K562 (cell line): ENCODE data around the gene CAPN10. TPM values are rescaled to one million over a fixed set of nuclear protein-coding genes. Genes with fewer than 3 reads are reported as not detected.
A peak's percentile ranks its signal among the peaks of the same experiment; 100 is the strongest.

Experiments
- ADNP ChIP-seq: fragments of 200-800 bp; sonication (Bioruptor generic); IDR thresholded peaks from 2 replicates; pipeline ENCODE4 v1.6.1; 2016; ENCODE audit warnings: missing genetic modification characterization, missing compliant biosample characterization
- CTBP1 ChIP-seq: fragments of 450-650 bp; IDR thresholded peaks from 2 replicates; pipeline ENCODE4 v1.6.1; 2016; ENCODE audit warnings: borderline replicate concordance
- FOSL1 ChIP-seq: fragments of 200-800 bp; sonication (Bioruptor generic); conservative IDR thresholded peaks from 2 replicates; pipeline ENCODE4 v1.6.1; 2016; ENCODE audit warnings: missing genetic modification characterization, missing compliant biosample characterization
- FOXJ2 ChIP-seq: fragments of 200-800 bp; sonication (Bioruptor generic); IDR thresholded peaks from 2 replicates; pipeline ENCODE4 v1.6.1; 2016; ENCODE audit warnings: missing genetic modification characterization, missing compliant biosample characterization
- HMG20A ChIP-seq: fragments of 450-650 bp; formaldehyde crosslinking; conservative IDR thresholded peaks from 2 replicates; pipeline ENCODE4 v1.4.0; 2020; ENCODE audit warnings: mild to moderate bottlenecking, mixed read lengths
- HNRNPLL ChIP-seq: fragments of 200-400 bp; formaldehyde crosslinking; IDR thresholded peaks from 2 replicates; pipeline ENCODE4 v1.6.1; 2017; ENCODE audit warnings: low read length, low read depth, mild to moderate bottlenecking; ENCODE audit not compliant: poor library complexity, severe bottlenecking
- JUNB ChIP-seq: fragments of 450-650 bp; formaldehyde crosslinking; conservative IDR thresholded peaks from 2 replicates; pipeline ENCODE4 v1.4.0; 2020; ENCODE audit warnings: mild to moderate bottlenecking
- NCOA4 ChIP-seq: fragments of 450-650 bp; IDR thresholded peaks from 2 replicates; pipeline ENCODE4 v1.6.1; 2018; ENCODE audit warnings: mild to moderate bottlenecking; ENCODE audit not compliant: partially characterized antibody
- NEUROD1 ChIP-seq: fragments of 150-350 bp; IDR thresholded peaks from 2 replicates; pipeline ENCODE4 v1.6.1; 2014; ENCODE audit warnings: borderline replicate concordance, low read length, low read depth; ENCODE audit not compliant: partially characterized antibody
- NR4A1 ChIP-seq, 2 experiments: fragments of 250-450 bp in 1 of 2; fragments of 450-650 bp in 1 of 2; sonication (Bioruptor Pico) in 1 of 2; IDR thresholded peaks; 2 replicates each; pipeline versions ENCODE4 v1.4.0 to v1.6.1; 2016 to 2020; ENCODE audit warnings: mild to moderate bottlenecking in 2 of 2, missing compliant biosample characterization in 1 of 2, missing genetic modification characterization in 1 of 2, moderate library complexity in 1 of 2
- RB1 ChIP-seq: fragments of 450-650 bp; IDR thresholded peaks from 2 replicates; pipeline ENCODE4 v1.6.1; 2017; ENCODE audit warnings: low read depth, mild to moderate bottlenecking
- SIX5 ChIP-seq, 2 experiments: IDR thresholded peaks; 2 replicates each; pipeline ENCODE4 v1.6.1; 2011; ENCODE audit warnings: low read length in 2 of 2, borderline replicate concordance in 1 of 2, low read depth in 1 of 2, mild to moderate bottlenecking in 1 of 2, moderate library complexity in 1 of 2; ENCODE audit not compliant: insufficient read depth in 1 of 2
- YY1 ChIP-seq, 3 experiments: IDR thresholded peaks; 2 replicates each; pipeline ENCODE4 v1.6.1; 2011; ENCODE audit warnings: low read length in 2 of 3, mild to moderate bottlenecking in 2 of 3, moderate library complexity in 2 of 3, borderline replicate concordance in 1 of 3, control low read depth in 1 of 3, low read depth in 1 of 3; ENCODE audit not compliant: insufficient read depth in 3 of 3, insufficient replicate concordance in 2 of 3, control insufficient read depth in 1 of 3, insufficient read length in 1 of 3; ENCODE audit errors: extremely low read depth in 1 of 3
- ZNF408 ChIP-seq: fragments of 250-450 bp; sonication (Bioruptor Pico); IDR thresholded peaks from 2 replicates; pipeline ENCODE4 v1.4.0; 2020; ENCODE audit warnings: low read depth, mild to moderate bottlenecking, moderate library complexity
- polyA plus RNA-seq, 8 experiments: library from polyadenylated mRNA; depleted of rRNA in 4 of 8; stranded (reverse) in 5 of 8; unstranded in 3 of 8; fragments of >200 nt; fragmentation: Nextera tagmentation in 2 of 8; fragmentation: Illumina TruSeq in 1 of 8; extraction: Ambion mirVana in 2 of 8; extraction: Trizol in 1 of 8; gene quantifications; 2 replicates each; pipeline versions ENCODE4 v1.2.1 to v1.2.3, GENCODE V29; 2011 to 2014; ENCODE audit warnings: inconsistent platforms in 1 of 8, missing spikeins in 1 of 8
- total RNA-seq, 7 experiments: library from RNA; depleted of rRNA in 6 of 7; stranded (reverse); fragments of >200 nt in 6 of 7; fragmentation: Illumina TruSeq in 2 of 7; extraction: Trizol in 2 of 7; gene quantifications; 2 replicates each; pipeline versions ENCODE4 v1.2.1 to v1.2.3, GENCODE V29; 2011 to 2021; ENCODE audit warnings: low replicate concordance in 1 of 7
- TF ChIP-seq, protein P1 (sequence below): fragments of 450-650 bp; IDR thresholded peaks from 2 replicates; pipeline ENCODE4 v1.7.0; 2016; ENCODE audit warnings: borderline replicate concordance
- TF ChIP-seq, protein P2 (sequence below): fragments of 250-450 bp; sonication (Bioruptor Pico); IDR thresholded peaks from 2 replicates; pipeline ENCODE4 v1.8.0; 2021; ENCODE audit warnings: moderate library complexity, mild to moderate bottlenecking, inconsistent platforms
- TF ChIP-seq, protein P3 (sequence below): IDR thresholded peaks from 3 replicates; pipeline ENCODE4 v1.6.1; 2011; ENCODE audit warnings: borderline replicate concordance, mild to moderate bottlenecking; ENCODE audit not compliant: insufficient read length, insufficient read depth
- TF ChIP-seq, protein P4 (sequence below): sonication (generic); formaldehyde crosslinking; IDR thresholded peaks from 2 replicates; pipeline ENCODE4 v1.8.0; 2022; ENCODE audit warnings: mild to moderate bottlenecking, low read depth, missing genetic modification reagents
- TF ChIP-seq, protein P5 (sequence below), 2 experiments: fragments of 200-800 bp in 1 of 2; sonication (Bioruptor generic) in 1 of 2; sonication (generic) in 1 of 2; formaldehyde crosslinking in 1 of 2; IDR thresholded peaks in 1 of 2; conservative IDR thresholded peaks in 1 of 2; 2 replicates each; pipeline versions ENCODE4 v1.5.0 to v1.6.1; 2016 to 2020; ENCODE audit warnings: missing compliant biosample characterization in 1 of 2, missing genetic modification characterization in 1 of 2, missing genetic modification reagents in 1 of 2

CAPN10 gene
- total and polyA plus RNA-seq, 9 of the 15 experiments (the other 6 are each of a cell fraction or from before 2014, with no cell fraction given) = 0.08 to 26.1 (median 8.4) TPM

DNA sequence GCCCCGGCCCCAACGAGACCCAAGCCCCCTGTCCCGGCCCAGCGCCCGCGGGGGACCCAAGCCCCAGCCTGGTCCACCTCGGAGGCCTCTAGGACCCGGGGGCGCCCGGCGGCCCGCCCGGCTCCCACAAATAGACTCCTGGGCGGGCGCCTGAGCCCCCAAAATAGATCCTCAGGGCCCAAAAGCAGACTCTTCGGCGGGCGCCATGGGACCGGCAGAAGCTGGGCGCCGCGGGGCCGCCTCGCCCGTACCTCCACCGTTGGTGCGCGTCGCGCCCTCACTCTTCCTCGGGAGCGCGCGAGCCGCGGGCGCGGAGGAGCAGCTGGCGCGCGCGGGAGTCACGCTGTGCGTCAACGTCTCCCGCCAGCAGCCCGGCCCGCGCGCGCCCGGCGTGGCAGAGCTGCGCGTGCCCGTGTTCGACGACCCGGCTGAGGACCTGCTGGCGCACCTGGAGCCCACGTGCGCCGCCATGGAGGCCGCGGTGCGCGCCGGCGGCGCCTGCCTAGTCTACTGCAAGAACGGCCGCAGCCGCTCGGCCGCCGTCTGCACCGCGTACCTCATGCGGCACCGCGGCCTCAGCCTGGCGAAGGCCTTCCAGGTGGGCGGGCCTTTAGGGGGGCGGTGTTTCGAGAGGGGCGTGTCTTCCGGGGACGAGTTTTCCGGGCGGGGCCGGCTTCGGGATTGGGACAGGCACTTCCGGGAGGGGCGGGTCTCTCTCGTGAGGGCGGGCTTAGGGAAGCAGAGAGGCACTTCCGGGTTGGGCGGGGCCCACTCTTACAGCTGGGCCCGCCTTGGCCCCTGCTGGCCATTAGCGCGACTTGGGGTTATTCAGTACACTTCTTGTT, 25.8 kb upstream of the CAPN10 start (continued):
- TF ChIP-seq, protein P1, sequence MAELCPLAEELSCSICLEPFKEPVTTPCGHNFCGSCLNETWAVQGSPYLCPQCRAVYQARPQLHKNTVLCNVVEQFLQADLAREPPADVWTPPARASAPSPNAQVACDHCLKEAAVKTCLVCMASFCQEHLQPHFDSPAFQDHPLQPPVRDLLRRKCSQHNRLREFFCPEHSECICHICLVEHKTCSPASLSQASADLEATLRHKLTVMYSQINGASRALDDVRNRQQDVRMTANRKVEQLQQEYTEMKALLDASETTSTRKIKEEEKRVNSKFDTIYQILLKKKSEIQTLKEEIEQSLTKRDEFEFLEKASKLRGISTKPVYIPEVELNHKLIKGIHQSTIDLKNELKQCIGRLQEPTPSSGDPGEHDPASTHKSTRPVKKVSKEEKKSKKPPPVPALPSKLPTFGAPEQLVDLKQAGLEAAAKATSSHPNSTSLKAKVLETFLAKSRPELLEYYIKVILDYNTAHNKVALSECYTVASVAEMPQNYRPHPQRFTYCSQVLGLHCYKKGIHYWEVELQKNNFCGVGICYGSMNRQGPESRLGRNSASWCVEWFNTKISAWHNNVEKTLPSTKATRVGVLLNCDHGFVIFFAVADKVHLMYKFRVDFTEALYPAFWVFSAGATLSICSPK = no peak
- TF ChIP-seq, protein P2, sequence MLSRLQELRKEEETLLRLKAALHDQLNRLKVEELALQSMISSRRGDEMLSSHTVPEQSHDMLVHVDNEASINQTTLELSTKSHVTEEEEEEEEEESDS (CRISPR knock-in tag) = no peak
- TF ChIP-seq, protein P3, sequence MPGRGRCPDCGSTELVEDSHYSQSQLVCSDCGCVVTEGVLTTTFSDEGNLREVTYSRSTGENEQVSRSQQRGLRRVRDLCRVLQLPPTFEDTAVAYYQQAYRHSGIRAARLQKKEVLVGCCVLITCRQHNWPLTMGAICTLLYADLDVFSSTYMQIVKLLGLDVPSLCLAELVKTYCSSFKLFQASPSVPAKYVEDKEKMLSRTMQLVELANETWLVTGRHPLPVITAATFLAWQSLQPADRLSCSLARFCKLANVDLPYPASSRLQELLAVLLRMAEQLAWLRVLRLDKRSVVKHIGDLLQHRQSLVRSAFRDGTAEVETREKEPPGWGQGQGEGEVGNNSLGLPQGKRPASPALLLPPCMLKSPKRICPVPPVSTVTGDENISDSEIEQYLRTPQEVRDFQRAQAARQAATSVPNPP = no peak
- no peak for TF ChIP-seq NR4A1 (CRISPR knock-in tag; IDR thresholded peaks at IDR 0.05)
- no peak for TF ChIP-seq NR4A1 (tag; IDR thresholded peaks at IDR 0.05)
- no peak for TF ChIP-seq SIX5 (IDR thresholded peaks at IDR 0.05; ENCODE audit: borderline replicate concordance in 1 of 2, insufficient read depth in 1 of 2, low read depth in 1 of 2, low read length in 2 of 2)
- TF ChIP-seq ADNP (tag) = no peak
- TF ChIP-seq JUNB (CRISPR knock-in tag) = no peak
- TF ChIP-seq FOSL1 (tag) = peak; percentile 48; the same call in 1 of the 2 replicates
- TF ChIP-seq, protein P4, sequence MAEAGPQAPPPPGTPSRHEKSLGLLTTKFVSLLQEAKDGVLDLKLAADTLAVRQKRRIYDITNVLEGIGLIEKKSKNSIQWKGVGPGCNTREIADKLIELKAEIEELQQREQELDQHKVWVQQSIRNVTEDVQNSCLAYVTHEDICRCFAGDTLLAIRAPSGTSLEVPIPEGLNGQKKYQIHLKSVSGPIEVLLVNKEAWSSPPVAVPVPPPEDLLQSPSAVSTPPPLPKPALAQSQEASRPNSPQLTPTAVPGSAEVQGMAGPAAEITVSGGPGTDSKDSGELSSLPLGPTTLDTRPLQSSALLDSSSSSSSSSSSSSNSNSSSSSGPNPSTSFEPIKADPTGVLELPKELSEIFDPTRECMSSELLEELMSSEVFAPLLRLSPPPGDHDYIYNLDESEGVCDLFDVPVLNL (CRISPR knock-in tag) = no peak
- TF ChIP-seq HNRNPLL = no peak
- no peak for TF ChIP-seq HMG20A (CRISPR knock-in tag)
- TF ChIP-seq NEUROD1 = no peak
- TF ChIP-seq ZNF408 (CRISPR knock-in tag) = no peak
- peak in 2 of 3 experiments; percentile 13 to 43 for TF ChIP-seq YY1 (IDR thresholded peaks at IDR 0.05; ENCODE audit: borderline replicate concordance in 1 of 3, control insufficient read depth in 1 of 3, extremely low read depth in 1 of 3, insufficient read depth in 3 of 3, insufficient read length in 1 of 3, insufficient replicate concordance in 2 of 3, low read depth in 1 of 3, low read length in 2 of 3)
- peak; percentile 91 for TF ChIP-seq CTBP1
- peak; percentile 84 for TF ChIP-seq RB1
- TF ChIP-seq NCOA4 = no peak
- TF ChIP-seq FOXJ2 (tag) = peak; percentile 77
- TF ChIP-seq, protein P5, sequence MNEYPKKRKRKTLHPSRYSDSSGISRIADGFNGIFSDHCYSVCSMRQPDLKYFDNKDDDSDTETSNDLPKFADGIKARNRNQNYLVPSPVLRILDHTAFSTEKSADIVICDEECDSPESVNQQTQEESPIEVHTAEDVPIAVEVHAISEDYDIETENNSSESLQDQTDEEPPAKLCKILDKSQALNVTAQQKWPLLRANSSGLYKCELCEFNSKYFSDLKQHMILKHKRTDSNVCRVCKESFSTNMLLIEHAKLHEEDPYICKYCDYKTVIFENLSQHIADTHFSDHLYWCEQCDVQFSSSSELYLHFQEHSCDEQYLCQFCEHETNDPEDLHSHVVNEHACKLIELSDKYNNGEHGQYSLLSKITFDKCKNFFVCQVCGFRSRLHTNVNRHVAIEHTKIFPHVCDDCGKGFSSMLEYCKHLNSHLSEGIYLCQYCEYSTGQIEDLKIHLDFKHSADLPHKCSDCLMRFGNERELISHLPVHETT (CRISPR knock-in tag; conservative IDR thresholded peaks at IDR 0.05 in 1 of 2, IDR thresholded peaks at IDR 0.05 in 1 of 2) = no peak; a peak in 1 of 4 replicates
